Left colon (tissue), 2 donors: ENCODE data around the gene TK1. TPM values are rescaled to one million over a fixed set of nuclear protein-coding genes. Genes with fewer than 3 reads are reported as not detected.
"Not testable (repeated sequence)": the region's sequence is repeated elsewhere in the genome, so short reads cannot be mapped to it uniquely, and the experiment has no call there.

ENCODE experiments used
- ATAC-seq: fragments of 200-7000 bp; cut with Tn5 transposase; one replicate; pipeline ENCODE4 v1.9.1; 2020; ENCODE audit warnings: mild to moderate bottlenecking, moderate library complexity
- DNase-seq, 2 donors: peaks; one replicate each; pipeline ENCODE4 v3.0.0-alpha.2; 2020
- intact Hi-C, 2 donors: fragments of 100-400 bp; cut with DNase I in 1 of 2; cut with micrococcal nuclease in 1 of 2; formaldehyde crosslinking; loops; one replicate each; pipeline versions ENCODE4 v1.11.2 to v1.14.0; 2022; cut with DNase I, micrococcal nuclease
- long read RNA-seq: library from polyadenylated mRNA; unstranded; transcript quantifications from one replicate; pipeline ENCODE4 v2.0.0, GENCODE V29; 2021
- total RNA-seq, 2 donors: library from RNA; stranded (reverse); fragmentation: NEBNext Ultra II Directional; extraction: Animal tissue kit (Norgen Biotek cat#: 25700); gene quantifications; one replicate each; pipeline ENCODE4 v1.2.1, GENCODE V29; 2021
- donor health status: DM: no; HTN: no; CAD: no.
- donor health status: DM: yes; HTN: yes; CAD: no.

Gene TK1, protein sequence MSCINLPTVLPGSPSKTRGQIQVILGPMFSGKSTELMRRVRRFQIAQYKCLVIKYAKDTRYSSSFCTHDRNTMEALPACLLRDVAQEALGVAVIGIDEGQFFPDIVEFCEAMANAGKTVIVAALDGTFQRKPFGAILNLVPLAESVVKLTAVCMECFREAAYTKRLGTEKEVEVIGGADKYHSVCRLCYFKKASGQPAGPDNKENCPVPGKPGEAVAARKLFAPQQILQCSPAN
- 10 to 100 TPM; 14.8 to 24.9 TPM for total RNA-seq
- long read RNA-seq, transcript TK1-201 (7 exons, 1,628 nt) = major isoform, 102 of 115 reads
- long read RNA-seq, partial matches to known transcripts = 4 of 115 reads
- long read RNA-seq, other reads (novel, unspliced or antisense) = 8 of 115 reads

DNA sequence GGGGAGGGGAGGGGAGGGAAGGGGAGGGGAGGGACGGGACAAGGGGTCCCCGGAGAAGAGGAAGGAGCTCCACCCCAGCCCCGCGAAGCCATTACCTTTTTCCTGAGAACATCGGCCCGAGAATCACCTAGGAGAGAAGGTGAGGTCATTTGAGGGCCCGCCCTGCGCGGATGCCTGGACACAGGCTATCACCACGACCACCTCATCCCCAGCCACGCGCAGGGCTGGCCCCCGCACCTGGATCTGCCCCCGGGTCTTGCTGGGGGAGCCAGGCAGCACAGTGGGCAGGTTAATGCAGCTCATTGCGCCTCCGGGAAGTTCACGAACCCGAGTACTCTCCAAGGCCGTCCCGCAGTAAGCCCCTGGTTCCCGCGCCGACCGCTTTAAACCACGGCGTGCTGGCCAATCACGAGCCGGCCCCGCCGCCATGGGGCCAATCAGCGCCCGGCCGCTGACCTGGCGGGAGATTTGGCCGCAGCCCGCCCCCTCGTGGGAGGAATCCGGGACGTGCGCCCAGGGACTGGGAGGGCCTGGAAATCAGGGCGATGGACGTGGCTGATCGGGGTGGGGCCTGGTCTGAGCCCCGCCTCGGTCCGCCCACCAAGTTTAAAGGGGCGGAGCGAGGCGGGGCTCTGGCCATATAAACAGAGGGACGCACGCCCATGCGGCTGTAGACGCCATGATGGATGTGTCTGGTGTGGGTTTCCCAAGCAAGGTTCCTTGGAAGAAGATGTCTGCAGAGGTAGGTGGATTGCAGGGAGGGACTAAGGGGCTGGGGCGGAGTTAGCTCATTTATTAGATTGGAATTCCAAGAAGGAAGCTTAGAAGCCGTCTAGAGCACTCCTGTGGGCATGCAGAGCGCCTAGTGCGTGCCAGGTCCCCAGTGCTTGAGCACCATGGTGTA lies at the start of gene TK1, which contains the start of gene AFMID:
TSS of gene TK1 (minus strand) at position 361 of the 904 bp plus-strand sequence. CDS start at position 303, 58 bp downstream.
TSS of gene AFMID (plus strand) at position 671 of the 904 bp plus-strand sequence. CDS start at position 680, 9 bp downstream.
- ATAC-seq (peak; percentile 86), DNase-seq (peak; percentile 96)
- intact Hi-C loops = no loop called here

DNA sequence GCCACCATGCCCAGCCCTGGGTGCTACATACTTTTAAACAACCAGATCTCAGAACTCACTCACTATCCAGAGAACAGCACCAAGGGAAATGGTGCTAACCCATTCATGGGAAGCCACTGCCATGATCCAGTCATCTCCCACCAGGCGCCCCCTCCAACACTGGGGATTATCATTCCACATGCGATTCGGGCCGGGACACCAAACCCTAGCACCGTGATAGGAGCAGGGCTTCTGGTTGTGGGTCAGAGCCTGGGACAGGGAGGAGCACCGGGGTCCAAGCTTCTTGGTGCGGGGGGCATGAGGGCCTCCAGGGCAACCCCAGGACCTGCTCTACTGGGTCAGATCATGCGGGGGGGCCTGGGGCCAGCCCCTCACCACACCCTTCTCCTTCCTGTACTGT lies 49.0 kb upstream of the TK1 start:
- intact Hi-C loops = no loop called here
- ATAC-seq (no peak), DNase-seq (no peak)

DNA sequence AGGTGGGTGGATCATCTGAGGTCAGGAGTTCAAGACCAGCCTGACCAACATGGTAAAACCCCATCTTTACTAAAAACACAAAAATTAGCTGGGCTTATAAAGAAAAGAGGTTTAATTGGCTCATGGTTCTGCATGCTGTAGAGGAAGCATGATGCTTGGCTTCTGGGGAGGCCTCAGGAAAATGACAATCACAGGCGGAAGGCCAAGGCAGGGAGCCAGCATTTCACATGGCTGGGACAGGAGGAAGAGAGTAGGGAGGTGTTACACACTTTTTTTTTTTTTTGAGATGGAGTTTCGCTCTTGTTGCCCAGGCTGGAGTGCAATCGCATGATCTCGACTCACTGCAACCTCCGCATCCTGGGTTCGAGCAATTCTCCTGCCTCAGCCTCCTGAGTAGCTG lies 48.2 kb upstream of the TK1 start:
- ATAC-seq, intact Hi-C loops, DNase-seq: not testable (repeated sequence)

DNA sequence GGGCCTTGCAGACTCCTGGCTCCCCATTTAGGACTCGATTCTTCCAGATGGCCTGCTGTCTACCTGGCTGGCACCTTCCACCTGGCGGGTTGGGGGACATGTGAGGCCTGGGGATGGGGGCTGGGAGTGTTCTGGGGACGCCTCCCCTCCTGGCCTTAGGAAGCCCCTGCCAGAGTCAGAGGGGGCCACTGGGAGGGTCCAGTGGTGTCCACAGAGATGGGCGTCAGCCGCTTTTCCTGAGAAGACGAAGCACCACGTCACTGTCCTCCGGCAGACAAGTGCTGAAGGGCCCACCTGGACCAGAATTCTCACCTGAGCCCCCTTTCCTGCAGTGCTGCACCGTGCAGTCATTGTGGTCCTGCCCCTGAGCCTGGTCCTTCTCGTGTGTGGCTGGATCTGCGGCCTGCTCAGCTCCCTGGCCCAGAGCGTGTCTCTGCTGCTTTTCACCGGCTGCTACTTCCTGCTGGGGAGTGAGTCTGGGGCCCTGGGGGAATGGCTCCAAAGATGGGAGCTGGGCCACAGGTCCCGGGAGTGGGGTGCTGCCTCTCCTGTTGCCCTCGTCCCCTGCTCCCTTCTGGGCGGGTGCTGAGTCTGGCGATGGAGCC lies 47.5 kb upstream of the TK1 start:
- intact Hi-C loops = no loop called here
- ATAC-seq = no peak
- DNase-seq = no peak

DNA sequence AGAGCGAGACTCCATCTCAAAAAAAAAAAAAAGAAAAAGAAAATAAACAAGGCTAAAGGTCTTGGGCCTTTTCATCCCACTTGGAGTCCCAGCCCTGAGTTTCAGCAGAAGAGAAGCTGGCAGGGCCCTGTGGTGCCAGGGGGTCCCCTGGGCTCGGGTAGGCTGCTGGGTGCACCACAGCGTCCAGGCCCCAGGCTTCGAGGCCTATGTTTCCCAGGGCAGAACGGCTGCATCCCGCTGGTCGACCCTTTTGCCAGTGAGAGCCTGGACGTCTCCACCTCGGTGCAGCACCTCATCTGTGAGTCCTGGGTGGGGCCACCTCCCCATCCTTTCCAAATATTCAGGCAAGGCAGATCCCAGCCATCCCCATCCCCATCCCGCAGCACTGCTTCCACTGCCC lies 46.8 kb upstream of the TK1 start:
- ATAC-seq (no peak), DNase-seq (no peak)
- intact Hi-C loops = no loop called here

DNA sequence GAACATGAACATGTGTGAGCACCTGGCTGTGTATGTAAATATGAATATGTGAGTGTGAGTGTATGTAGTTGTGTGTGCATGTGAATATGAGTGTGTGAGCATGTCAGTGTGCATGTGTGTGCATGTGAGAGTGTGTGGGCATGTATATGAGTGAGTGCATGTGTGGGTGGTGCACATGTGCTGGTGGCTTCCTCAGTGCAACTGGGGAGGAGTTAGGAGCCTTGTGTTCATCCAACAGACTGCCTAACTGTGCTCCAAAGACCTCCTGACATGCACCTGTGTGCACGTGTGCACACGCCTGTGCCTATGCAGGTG lies 46.0 kb upstream of the TK1 start:
- no peak for ATAC-seq
- intact Hi-C loops = no loop called here
- DNase-seq = no peak

DNA sequence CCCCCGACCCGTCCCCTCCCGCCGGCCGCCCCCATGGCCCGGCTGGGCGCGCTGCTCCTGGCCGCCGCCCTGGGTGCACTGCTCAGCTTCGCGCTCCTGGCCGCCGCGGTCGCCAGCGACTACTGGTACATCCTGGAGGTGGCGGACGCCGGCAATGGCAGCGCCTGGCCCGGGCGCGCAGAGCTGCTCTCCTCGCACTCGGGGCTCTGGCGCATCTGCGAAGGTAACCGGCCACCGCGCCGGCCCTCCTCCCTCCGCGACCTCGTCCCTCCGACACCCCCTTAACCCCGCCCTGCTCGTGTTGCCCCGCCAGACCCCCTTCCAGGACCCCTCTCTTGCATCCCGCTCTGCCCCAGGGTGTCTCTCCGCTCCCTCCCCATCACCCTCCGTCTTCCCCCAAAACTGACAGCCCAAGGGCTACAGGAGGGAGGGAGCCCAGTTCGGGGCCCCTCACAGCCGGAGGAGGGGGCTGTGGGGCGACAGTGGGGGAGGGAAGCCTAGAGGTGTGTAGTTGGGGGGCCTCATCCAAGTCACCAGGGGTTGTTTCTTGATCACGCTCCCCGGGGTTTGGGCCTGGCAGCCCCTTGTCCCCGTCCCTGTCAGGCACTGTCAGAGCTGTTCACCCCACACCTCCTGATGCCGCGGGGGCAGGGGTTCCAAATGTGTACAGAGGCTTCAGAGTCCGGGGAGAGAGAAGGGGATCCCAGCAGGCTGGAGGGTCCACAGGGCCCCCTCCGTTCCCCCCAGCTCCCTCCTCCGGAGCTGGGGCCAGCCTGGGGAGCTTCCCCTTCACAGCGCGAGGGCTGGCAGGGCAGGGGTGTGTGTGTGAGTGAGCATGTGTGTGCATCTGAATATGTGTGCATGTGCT lies 45.4 kb upstream of the TK1 start:
- no peak for ATAC-seq

DNA sequence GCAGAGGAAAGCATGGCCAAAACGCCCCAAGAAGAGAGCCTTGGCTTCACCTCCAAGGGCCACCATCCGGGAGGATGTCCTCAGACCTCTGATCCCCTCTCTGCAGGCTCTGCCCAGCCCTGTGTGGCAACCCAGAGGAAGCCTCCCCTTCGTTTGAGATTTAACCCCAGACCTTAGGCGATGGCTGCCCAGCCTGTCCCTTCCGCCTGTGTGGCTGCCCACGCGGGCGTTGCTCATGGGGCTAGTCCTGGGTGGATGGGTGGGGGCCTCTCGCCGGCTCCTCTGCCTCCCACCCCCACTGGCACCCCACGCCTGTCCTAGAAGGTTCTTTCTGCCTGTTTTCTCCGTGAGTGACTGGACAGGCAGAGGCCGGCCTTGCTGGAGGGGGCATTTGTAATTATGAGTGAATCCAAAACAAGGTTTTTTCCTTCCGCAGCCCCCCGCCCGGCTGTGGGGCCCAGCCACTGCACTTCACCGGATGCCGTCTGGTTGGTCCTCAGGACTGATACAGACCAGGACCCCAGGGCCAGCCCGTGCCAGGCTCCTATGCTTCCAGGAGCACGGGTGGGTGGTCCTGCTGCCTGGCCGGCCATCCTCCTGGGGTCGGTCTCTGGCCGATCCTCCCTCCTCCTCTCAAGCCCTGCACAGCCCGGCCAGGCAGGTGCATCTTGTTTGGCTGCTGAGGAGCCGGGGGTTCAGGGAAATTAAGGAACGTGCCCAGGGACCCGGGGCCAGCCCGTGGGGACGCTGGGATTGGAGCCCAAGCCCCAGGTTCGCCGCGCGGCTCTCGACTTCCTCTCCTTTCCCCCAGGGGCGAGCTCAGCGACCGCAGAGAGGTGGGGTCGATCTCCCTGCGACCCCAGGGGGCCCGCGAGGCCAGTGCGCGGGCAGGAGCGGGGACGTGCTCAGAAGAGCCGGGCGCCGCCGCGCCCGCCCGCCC lies 44.4 kb upstream of the TK1 start, which contains the start of gene TMEM235:
TSS of gene TMEM235 (plus strand) at position 636 of the 940 bp plus-strand sequence. CDS start 393 bp downstream, outside the sequence.
- intact Hi-C loops = no loop called here
- ATAC-seq = no peak

More for the DNA sequence above, 45.4 kb upstream of the TK1 start:
- intact Hi-C loops = no loop called here
- no peak for DNase-seq

DNA sequence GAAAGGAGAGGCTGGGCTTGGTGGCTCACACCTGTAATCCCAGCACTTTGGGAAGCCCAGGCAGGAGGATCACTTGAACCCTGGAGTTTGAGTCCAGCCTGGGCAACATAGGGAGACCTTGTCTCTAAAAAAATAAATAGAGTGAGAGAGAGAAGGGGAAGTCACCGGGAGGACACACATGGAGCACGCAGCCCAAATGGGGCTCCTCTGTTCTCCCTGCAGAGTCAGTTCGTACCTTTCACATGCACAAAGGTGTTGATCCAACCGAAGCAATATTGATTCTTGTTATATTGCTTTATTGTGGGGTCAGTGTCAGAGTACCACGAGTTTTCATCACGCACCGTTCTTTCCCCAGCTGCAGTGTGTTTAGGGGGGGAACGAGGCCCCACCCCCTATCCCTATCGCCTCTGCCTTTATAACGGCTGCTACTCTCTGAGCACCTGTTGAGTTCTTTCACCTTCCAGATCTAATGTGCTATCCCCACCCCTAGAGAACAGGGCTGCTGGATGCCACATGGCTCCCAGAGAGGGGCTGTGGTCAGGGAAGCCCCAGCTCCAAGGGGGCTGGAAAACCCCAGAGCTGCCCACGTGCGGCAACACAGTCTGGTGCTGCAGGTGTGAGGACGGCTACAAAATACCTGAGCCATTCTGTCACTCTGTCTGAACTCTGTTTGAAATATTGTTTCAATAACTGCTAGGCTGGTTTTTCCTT lies 43.6 kb upstream of the TK1 start:
- DNase-seq = no peak
- ATAC-seq = no peak
- intact Hi-C loops = no loop called here

More for the DNA sequence above, 44.4 kb upstream of the TK1 start, which contains the start of gene TMEM235:
- no peak for DNase-seq

DNA sequence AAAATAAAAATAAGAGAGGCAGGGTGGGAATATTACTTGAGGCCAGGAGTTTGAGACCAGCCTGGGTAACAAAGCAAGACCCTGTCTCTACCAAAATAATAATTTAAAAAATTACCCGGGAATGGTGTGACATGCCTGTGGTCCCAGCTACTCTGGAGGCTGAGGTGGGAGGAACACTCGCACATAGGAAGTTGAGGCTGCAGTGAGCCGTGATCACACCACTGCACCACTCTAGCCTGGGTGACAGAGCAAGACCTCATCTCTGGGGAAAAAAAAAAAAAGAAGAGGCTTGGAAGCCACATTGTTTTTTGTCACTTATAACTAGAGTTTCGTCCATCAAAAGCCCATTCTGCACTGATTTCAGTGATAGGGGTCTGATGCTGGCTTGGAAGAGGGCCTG lies 41.3 kb upstream of the TK1 start:
- ATAC-seq = no peak
- DNase-seq = no peak
- intact Hi-C loops = no loop called here

DNA sequence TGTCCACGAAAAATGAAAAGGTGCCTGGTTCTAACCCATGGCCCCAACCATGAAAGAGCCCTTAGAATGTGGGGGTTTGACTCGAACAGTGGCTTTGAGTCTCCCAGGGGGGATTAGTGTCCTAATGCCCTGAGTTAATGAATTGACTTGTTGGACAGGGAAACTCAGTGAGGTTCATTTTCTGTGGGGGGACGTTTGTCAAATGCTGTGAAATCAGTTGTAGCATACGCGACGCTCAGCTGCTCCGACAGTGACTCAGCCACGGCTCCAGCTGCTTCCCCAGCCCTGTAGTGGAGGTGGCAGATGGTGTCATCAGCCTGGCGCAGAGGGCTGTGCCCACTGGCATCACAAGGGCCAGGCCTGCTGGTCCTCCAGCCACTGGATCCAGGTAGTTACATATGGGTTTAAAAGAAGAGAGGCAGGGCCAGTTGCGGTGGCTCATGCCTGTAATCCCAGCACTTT lies 40.6 kb upstream of the TK1 start:
- intact Hi-C loops = no loop called here
- DNase-seq (no peak), ATAC-seq (no peak)

DNA sequence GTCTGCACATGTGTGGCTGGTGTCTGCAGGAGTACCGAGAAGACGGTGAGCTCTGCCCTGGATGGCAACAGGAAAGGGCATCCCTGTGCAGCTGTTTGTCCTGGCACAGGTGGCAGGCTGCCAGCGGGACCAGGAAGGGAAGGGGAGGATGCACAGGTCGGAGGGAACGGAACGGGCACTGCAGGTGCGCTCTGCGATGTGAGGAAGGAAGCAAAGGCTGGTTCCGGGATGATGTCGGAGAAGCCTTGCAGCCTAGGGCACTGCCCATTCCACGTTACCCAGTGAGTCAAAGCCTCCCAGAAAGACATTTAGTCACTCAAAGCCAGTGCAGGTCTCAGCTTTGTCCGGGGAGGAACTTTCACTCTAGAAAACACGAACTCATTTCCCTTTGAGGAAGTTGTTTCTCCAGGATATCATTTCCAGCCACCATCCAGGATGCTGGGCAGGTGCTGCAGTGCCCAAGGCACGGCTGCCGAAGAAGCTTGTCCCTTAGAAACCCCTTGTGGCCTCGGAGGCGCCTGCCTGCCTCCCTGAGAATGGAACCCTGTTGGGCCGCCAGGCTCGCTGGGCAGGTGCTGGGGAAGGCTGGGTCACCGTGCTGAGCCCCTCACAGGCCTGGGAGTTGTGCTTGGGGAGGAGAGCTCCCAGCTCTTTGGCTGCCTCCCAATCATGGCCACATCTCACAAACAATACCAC lies 40.1 kb upstream of the TK1 start:
- intact Hi-C loops = no loop called here
- DNase-seq = peak; percentile 44 to 47
- ATAC-seq = peak; percentile 77

DNA sequence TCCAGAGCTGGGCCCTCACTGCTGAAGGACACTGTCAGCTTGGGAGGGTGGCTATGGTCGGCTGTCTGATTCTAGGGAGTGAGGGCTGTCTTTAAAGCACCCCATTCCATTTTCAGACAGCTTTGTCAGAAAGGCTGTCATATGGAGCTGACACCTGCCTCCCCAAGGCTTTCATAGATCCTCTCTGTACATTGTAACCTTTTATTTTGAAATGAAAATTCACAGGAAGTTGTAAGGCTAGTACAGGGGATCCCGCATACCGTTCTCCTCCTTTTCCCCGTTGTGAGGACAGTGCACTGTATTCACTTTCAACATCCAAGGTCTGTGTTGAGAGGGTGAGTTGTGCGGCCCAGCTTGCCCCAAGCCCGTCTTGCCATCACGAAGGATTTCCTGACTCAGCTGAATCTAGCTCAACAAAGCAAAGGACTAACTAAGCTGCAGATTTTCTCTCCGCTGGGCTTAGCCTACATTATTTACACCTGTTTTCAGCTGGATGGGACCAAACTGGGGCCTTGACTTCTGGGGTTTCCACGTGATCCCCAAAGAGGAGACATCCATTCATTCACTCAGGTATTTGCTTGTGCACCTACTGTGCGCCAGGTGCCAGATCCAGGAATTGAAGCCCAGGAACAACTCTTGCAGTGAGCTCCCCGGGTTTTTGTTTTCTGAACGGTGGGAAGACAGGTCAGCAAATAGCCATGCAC lies 39.4 kb upstream of the TK1 start:
- DNase-seq (no peak), ATAC-seq (no peak)
- intact Hi-C loops = no loop called here

DNA sequence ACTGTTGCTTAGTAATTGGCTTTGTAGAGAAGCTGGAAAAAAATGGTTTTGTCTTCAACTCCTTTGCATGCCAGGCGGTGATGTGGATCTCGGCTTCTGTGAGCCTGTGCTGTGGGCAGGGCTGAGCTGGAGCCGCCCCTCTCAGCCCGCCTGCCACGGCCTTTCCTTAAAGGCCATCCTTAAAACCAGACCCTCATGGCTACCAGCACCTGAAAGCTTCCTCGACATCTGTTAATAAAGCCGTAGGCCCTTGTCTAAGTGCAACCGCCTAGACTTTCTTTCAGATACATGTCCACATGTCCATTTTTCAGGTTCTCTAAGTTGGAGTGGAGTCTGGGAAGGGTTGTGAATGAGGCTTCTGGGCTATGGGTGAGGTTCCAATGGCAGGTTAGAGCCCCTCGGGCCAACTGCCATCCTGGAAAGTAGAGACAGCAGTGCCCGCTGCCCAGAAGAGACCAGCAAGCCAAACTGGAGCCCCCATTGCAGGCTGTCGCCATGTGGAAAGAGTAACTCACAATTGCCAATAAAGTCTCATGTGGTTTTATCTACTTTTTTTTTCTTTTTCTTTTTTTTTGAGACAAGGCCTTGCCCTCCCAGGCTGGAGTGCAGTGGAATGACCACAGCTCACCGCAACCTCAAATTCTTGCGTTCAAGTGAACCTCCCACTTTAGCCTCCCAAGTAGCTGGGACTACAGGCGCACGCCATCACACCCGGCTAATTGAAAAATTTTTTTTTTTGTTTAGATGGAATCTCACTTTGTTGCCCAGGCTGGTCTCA lies 38.4 kb upstream of the TK1 start:
- DNase-seq = no peak
- intact Hi-C loops = no loop called here
- no peak for ATAC-seq
